Activated naive CD4-positive, alpha-beta T cell treated with anti-CD3 and anti-CD28 coated beads for 36 hours (primary cell): ENCODE measurements around the gene HERC3. TPM values are rescaled to one million over a fixed set of nuclear protein-coding genes. Genes with fewer than 3 reads are reported as not detected.

Experiments used
- CTCF ChIA-PET: fragments of 350-600 bp; sonication (Branson Sonifier 250); formaldehyde crosslinking; loops from one replicate; lab custom pipeline; 2021; ENCODE audit warnings: antibody characterized with exemption; lab: Charles Lee
- DNase-seq: peaks from one replicate; pipeline ENCODE4 v3.0.0-alpha.2; 2020
- H3K27ac Mint-ChIP-seq: one replicate; pipeline ENCODE4 v1.8.0; 2021; ENCODE audit warnings: mild to moderate bottlenecking, mixed read lengths
- H3K27me3 Mint-ChIP-seq: one replicate; pipeline ENCODE4 v1.8.0; 2021; ENCODE audit warnings: low read depth, mixed read lengths
- H3K36me3 Mint-ChIP-seq: one replicate; pipeline ENCODE4 v1.8.0; 2021; ENCODE audit warnings: low read depth, mixed read lengths
- H3K4me1 Mint-ChIP-seq: one replicate; pipeline ENCODE4 v1.8.0; 2021; ENCODE audit warnings: low read depth, mixed read lengths
- H3K4me3 Mint-ChIP-seq: one replicate; pipeline ENCODE4 v1.8.0; 2021; ENCODE audit warnings: mild to moderate bottlenecking, moderate library complexity, mixed read lengths
- H3K9me3 Mint-ChIP-seq: one replicate; pipeline ENCODE4 v1.8.0; 2021; ENCODE audit warnings: mixed read lengths
- intact Hi-C: fragments of 100-400 bp; cut with micrococcal nuclease; formaldehyde crosslinking; loops from one replicate; pipeline ENCODE4 v1.15.1; 2023
- total RNA-seq, 2 experiments: library from RNA; stranded (reverse); gene quantifications; one replicate each; pipeline ENCODE4 v1.2.3, GENCODE V29; 2021

Gene HERC3
- total RNA-seq, 2 experiments from 2014 or later = 24.4 to 25.8 TPM

DNA sequence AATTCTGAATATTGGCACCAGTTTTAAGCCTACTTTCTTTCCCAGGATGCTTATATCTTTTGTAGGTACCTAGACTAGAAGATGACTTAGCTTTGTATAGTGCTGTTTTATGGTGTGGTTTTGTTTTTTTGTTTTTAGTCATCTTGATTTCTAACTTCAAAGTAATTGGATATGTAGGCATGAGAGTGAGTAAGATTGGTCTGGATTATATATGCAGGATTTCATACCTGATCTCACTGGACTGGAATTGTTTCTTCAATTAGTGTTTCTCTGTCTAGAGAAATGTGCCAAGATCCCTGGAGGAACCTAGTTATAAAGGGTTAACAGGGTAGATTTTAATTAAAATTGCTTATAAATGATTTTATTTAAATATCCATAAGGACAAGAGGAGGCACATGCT is 82.3 kb downstream of the HERC3 start:
- CTCF ChIA-PET = no interaction called here
- Mint-ChIP-seq H3K36me3 (peaks cover 21% of the 10 kb centered on the region), H3K27me3 (no peaks in the 10 kb centered on the region), H3K9me3 (no peaks in the 10 kb centered on the region), H3K4me3 (no peak overlapping the region), H3K4me1 (peaks cover 6% of the 10 kb centered on the region), H3K27ac (peak overlapping the region; percentile 16)
- intact Hi-C loops = no loop called here
- DNase-seq = no peak

- CTCF ChIA-PET = interaction anchor here (1.7 kb wide), 1 partner anchor 135 kb away, joined by 3 read pairs; no protein-coding TSS in a partner anchor
- no peak overlapping the region for H3K27ac Mint-ChIP-seq
- H3K4me1 Mint-ChIP-seq = peaks cover 6% of the 10 kb centered on the region
- DNase-seq = no peak
- peaks cover 24% of the 10 kb centered on the region for H3K36me3 Mint-ChIP-seq
- intact Hi-C loops = no loop called here
- H3K27me3 Mint-ChIP-seq = no peaks in the 10 kb centered on the region
- H3K4me3 Mint-ChIP-seq = no peak overlapping the region
- H3K9me3 Mint-ChIP-seq = no peaks in the 10 kb centered on the region
Observed at GRCh38 chr4:88674979-88675378, 82.7 kb downstream of the HERC3 start.

DNA sequence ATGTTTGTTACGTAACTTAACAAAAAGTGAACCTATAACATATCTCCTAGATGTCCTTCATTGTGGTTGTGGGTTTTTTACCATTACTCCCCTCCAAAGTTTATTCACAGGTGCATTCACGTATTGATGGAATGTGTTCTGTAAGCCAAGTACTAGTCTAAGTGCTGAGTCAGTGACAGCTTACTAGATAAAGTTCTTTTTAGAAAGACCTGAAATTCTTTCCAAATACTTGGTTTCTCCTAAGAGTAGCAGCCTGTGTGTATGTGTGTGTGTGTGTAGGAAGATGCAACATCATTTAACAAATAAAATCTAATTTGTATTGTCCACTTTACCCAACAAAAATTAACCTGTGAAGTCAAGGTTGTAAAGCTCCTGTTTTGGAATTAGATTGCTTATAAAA is 83.3 kb downstream of the HERC3 start:
- intact Hi-C loops = no loop called here

DNA sequence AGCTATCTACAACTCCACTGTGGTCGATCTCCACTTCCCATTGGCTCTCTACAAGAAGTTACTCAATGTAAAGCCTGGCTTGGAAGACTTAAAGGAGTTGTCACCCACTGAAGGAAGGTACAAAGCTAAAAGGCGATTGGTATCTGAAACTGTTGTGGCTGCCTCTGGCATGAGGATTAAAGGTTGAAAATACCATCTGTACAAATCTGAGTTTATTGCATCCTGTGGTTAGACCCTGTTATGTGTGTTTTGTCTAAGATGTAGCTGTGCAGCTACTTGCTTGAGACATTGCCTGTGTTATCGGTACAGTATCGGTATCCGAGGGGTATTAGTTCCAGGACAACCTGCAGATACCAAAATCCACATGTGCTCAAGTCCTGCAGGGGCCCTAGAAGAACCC is 88.9 kb downstream of the HERC3 start:
- Mint-ChIP-seq H3K9me3 (no peaks in the 10 kb centered on the region), H3K27me3 (no peaks in the 10 kb centered on the region), H3K36me3 (peaks cover 49% of the 10 kb centered on the region), H3K27ac (no peak overlapping the region), H3K4me3 (no peak overlapping the region), H3K4me1 (no peaks in the 10 kb centered on the region)
- intact Hi-C loops = no loop called here
- no peak for DNase-seq
- CTCF ChIA-PET = interaction anchor here (1.5 kb wide), 1 partner anchor 142 kb away, joined by 5 read pairs; no protein-coding TSS in a partner anchor

More for the DNA sequence above, 83.3 kb downstream of the HERC3 start:
- CTCF ChIA-PET = interaction anchor here (1.7 kb wide), 1 partner anchor 136 kb away, joined by 3 read pairs; no protein-coding TSS in a partner anchor
- Mint-ChIP-seq H3K9me3 (no peaks in the 10 kb centered on the region), H3K27ac (no peak overlapping the region), H3K4me1 (peaks cover 6% of the 10 kb centered on the region), H3K36me3 (peaks cover 27% of the 10 kb centered on the region), H3K4me3 (no peak overlapping the region), H3K27me3 (no peaks in the 10 kb centered on the region)
- no peak for DNase-seq

GRCh38 chr4:88690355-88690754 is 98.1 kb downstream of the HERC3 start:
- no peaks in the 10 kb centered on the region for H3K27me3 Mint-ChIP-seq
- H3K4me3 Mint-ChIP-seq = no peak overlapping the region
- H3K27ac Mint-ChIP-seq = no peak overlapping the region
- intact Hi-C loops = no loop called here
- no peaks in the 10 kb centered on the region for H3K9me3 Mint-ChIP-seq
- peaks cover 18% of the 10 kb centered on the region for H3K36me3 Mint-ChIP-seq
- CTCF ChIA-PET = interaction anchor here (0.7 to 1.8 kb wide), 3 partner anchors 17 to 151 kb away, joined by 3 to 4 read pairs (median 3); no protein-coding TSS in a partner anchor
- DNase-seq = no peak
- no peaks in the 10 kb centered on the region for H3K4me1 Mint-ChIP-seq

GRCh38 chr4:88693792-88694191 is 101.5 kb downstream of the HERC3 start:
- CTCF ChIA-PET = no interaction called here
- Mint-ChIP-seq H3K9me3 (no peaks in the 10 kb centered on the region), H3K27ac (no peak overlapping the region), H3K36me3 (peaks cover 10% of the 10 kb centered on the region), H3K4me3 (no peak overlapping the region), H3K4me1 (peaks cover 9% of the 10 kb centered on the region), H3K27me3 (no peaks in the 10 kb centered on the region)
- no peak for DNase-seq
- intact Hi-C loops = no loop called here

DNA sequence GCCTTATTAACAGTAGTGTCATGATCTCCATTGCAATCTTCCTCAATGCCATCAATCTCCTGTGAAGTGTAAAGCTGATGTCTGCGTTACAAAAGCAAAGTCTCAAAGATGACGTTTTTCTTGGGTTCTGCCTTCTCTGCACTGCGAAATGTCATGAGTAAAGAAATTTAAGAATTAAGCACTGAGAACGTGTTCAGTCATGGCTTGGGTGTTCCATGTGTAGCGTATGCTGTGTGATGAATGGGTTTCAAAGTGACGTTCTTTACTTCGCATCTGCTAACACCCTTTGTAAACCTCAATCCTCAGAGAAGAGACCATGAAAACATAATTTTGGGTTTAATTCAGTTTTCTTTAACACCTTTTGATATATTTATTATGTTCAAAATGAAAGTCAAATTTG is 104.3 kb downstream of the HERC3 start:
- H3K27me3 Mint-ChIP-seq = no peaks in the 10 kb centered on the region
- H3K9me3 Mint-ChIP-seq = no peaks in the 10 kb centered on the region
- CTCF ChIA-PET = interaction anchor here (1.3 to 1.6 kb wide), 2 partner anchors 157 kb away, joined by 5 read pairs; no protein-coding TSS in a partner anchor
- intact Hi-C loops = loop anchor here (5.0 kb wide), 1 partner anchor 416 kb away; the partner anchor contains the start of gene TIGD2
- H3K4me3 Mint-ChIP-seq = peak overlapping the region; percentile 82
- H3K4me1 Mint-ChIP-seq = peaks cover 11% of the 10 kb centered on the region
- H3K36me3 Mint-ChIP-seq = peaks cover 2% of the 10 kb centered on the region
- no peak for DNase-seq
- peak overlapping the region; percentile 38 for H3K27ac Mint-ChIP-seq

GRCh38 chr4:88697141-88697540 is 104.9 kb downstream of the HERC3 start:
- Mint-ChIP-seq H3K27ac (peak overlapping the region; percentile 78), H3K27me3 (no peaks in the 10 kb centered on the region), H3K36me3 (peaks cover 2% of the 10 kb centered on the region), H3K9me3 (no peaks in the 10 kb centered on the region), H3K4me1 (peaks cover 11% of the 10 kb centered on the region), H3K4me3 (peak overlapping the region; percentile 82)
- CTCF ChIA-PET = interaction anchor here (1.6 kb wide), 1 partner anchor 157 kb away, joined by 5 read pairs; no protein-coding TSS in a partner anchor
- intact Hi-C loops = loop anchor here (5.0 kb wide), 1 partner anchor 415 kb away; the partner anchor contains the start of gene TIGD2
- DNase-seq = peak; percentile 28

DNA sequence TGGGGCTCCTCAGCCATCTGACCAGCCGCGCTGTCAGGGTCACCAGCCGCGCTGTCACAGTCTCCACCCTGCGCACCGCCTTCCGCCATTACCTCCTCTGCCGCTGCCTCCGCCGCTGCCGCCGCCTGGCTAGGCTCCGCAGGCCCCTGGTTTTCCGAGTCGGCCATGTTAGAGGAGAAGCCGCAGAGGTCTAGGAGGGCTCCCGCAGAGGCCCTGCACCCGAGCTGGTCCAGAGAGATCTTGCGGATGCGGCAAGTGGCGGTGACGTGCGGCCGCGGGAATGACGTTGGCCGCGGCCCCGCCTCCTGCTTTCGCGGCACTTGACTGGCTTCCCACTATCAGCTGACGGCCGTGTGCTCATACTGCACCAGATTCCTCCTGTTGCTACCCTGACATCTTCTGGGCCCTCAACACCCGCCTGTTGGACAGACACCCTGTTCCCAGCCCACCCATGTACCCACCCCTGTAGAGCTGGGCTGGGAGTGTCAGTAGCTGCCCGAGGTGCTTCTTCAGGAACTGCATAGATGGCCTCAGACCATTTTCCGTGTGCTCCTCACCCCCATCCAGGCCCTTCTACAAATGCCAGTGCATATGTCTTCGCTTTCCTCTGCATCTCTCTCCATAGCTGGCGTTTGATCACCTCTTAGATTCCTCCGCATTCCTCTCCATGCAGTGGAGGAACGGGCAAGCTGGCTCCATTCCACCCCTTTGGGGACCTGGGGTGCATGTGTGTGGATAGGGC is 105.5 kb downstream of the HERC3 start, which contains the start of gene NAP1L5:
NAP1L5 (minus strand) TSS at position 242 of the 742 bp plus-strand sequence; CDS start at position 167, 75 bp downstream.
- Mint-ChIP-seq H3K4me3 (peak within 1 kb of the TSS; percentile 82), H3K9me3 (no peaks in the 10 kb centered on the region), H3K27ac (peak within 1 kb of the TSS; percentile 78), H3K36me3 (peaks cover 2% of the 10 kb centered on the region), H3K27me3 (no peaks in the 10 kb centered on the region), H3K4me1 (peaks cover 11% of the 10 kb centered on the region)
- DNase-seq = peak; percentile 74
- intact Hi-C loops = loop anchor here (5.0 kb wide), 1 partner anchor 415 kb away; the partner anchor contains the start of gene TIGD2
- CTCF ChIA-PET = interaction anchor here (0.9 to 1.6 kb wide), 3 partner anchors 25 to 158 kb away, joined by 3 to 5 read pairs (median 3); no protein-coding TSS in a partner anchor

DNA sequence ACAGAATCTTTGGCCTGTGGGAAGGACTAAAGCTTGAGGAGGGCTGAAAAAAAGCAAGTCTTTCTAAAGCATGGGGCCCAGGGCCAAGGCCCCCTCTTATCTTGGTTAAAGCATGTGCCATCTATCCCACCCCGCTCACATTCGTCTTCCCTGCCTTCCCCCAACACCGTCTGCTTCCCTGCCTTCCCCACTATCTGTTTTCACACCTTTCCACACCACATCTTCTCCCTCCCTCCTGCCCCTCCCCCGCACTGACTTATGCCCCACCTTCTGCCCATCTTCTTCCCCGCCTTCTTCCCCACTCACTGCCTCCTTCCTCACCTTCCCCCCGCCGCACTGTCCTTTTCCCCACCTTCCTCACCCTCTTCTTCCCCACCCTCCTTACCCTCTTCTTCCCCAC is 106.2 kb downstream of the HERC3 start:
- H3K4me1 Mint-ChIP-seq = peaks cover 11% of the 10 kb centered on the region
- H3K9me3 Mint-ChIP-seq = no peaks in the 10 kb centered on the region
- no peak overlapping the region for H3K27ac Mint-ChIP-seq
- DNase-seq = no peak
- H3K27me3 Mint-ChIP-seq = no peaks in the 10 kb centered on the region
- CTCF ChIA-PET = interaction anchor here (0.9 to 1.6 kb wide), 3 partner anchors 25 to 159 kb away, joined by 3 to 5 read pairs (median 3); no protein-coding TSS in a partner anchor
- intact Hi-C loops = loop anchor here (5.0 kb wide), 1 partner anchor 414 kb away; the partner anchor contains the start of gene TIGD2
- H3K4me3 Mint-ChIP-seq = no peak overlapping the region
- peaks cover 2% of the 10 kb centered on the region for H3K36me3 Mint-ChIP-seq

DNA sequence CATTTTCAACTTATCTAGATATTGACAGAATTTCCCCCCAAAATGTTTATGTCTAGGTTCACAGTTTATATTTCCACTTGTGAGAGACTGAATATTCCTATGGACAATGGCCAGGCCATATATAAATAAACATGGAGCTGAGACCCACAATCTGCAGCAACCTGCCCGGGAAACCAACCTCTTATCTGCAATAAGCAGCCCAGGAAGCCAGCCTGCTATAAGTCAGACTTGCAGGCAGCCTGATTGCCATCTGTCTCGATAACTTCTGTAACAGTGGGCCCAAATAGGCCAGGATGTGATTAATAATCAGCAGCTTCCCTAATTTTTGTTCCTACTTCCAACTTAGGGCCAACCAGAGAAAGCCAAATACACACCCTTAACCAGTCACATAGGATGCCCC is 110.5 kb downstream of the HERC3 start:
- CTCF ChIA-PET = interaction anchor here (1.6 kb wide), 1 partner anchor 163 kb away, joined by 4 read pairs; no protein-coding TSS in a partner anchor
- no peak overlapping the region for H3K27ac Mint-ChIP-seq
- DNase-seq = no peak
- H3K4me1 Mint-ChIP-seq = peaks cover 14% of the 10 kb centered on the region
- no peaks in the 10 kb centered on the region for H3K27me3 Mint-ChIP-seq
- H3K4me3 Mint-ChIP-seq = no peak overlapping the region
- intact Hi-C loops = no loop called here
- H3K9me3 Mint-ChIP-seq = no peaks in the 10 kb centered on the region
- peaks cover 21% of the 10 kb centered on the region for H3K36me3 Mint-ChIP-seq

DNA sequence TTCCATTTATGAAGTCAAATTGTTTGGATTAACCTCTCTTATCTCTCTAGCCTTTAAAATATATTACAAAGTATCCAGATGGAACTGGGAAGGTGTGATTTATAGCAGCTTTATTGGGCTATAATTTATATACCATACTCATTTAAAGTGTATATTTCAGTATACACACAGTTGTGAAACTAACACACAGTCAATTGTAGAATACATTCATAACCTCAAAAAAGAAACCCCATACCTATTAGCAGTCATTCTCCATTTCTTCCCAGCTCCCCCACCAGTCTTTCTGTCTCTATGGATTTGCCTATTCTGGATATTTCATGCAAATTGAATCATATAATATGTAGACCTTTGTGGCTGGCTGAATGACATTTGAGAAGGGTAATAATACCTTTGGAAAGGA is 112.9 kb downstream of the HERC3 start:
- DNase-seq = no peak
- Mint-ChIP-seq H3K4me3 (no peak overlapping the region), H3K36me3 (peaks cover 36% of the 10 kb centered on the region), H3K9me3 (no peaks in the 10 kb centered on the region), H3K27ac (no peak overlapping the region), H3K4me1 (peaks cover 18% of the 10 kb centered on the region), H3K27me3 (no peaks in the 10 kb centered on the region)
- intact Hi-C loops = no loop called here
- CTCF ChIA-PET = interaction anchor here (0.6 to 1.0 kb wide), 2 partner anchors 109 to 118 kb away, joined by 3 to 4 read pairs; no protein-coding TSS in a partner anchor
